ENCODE data around the gene RALA.

GRCh38 chr7:39732837-39733804, 109.7 kb downstream of the RALA start:
- TF ChIP-seq CTCF (IDR thresholded peaks at IDR 0.05), result no peak
- peak; percentile 22 for TF ChIP-seq POLR2A (IDR thresholded peaks at IDR 0.05)
